RPMI8226 (cell line): ENCODE measurements around the gene MCM5.

Experiments used
- DNase-seq: peaks from one replicate; pipeline ENCODE4 v3.0.0-alpha.2; 2015

MCM5 gene

DNA sequence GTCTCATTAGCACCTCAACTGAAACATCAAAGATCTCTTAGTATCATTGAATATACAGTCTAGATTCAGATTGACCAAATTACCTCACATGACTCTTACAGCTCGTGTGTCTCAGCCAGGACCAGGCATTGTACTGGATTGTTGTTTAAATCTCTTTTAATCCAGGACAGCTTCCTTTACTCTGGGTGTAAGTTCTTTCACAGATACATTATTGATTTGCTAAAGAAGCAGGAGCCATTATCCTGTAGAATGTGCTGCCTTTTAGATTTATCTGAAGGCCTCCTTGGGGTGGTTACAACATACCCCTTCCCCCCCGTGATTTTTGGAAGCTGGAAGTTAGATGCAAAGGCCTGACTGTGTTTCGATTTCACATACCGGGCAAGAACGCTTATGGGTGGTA lies 4.2 kb downstream of the MCM5 start:
- no peak for DNase-seq

DNA sequence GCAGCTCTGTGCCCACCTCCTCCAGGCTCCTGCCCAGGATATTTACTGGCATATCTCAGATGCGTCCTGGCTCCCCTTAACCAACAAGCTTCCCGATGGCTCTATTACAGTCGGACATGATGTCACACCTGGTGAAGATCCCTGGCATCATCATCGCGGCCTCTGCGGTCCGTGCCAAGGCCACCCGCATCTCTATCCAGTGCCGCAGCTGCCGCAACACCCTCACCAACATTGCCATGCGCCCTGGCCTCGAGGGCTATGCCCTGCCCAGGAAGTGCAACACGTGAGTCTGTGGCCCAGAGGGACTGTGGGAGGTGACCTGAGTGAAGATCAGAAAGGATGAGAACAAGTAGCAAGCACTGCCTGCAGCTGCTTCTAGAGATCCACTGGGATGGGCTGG lies 6.5 kb downstream of the MCM5 start:
- no peak for DNase-seq

GRCh38 chr22:35407362-35407761 lies 7.4 kb downstream of the MCM5 start:
- DNase-seq: no peak

- no peak for DNase-seq
Measured at GRCh38 chr22:35409783-35410662, 10.1 kb downstream of the MCM5 start.

GRCh38 chr22:35410663-35411034 lies 10.7 kb downstream of the MCM5 start:
- no peak for DNase-seq

DNA sequence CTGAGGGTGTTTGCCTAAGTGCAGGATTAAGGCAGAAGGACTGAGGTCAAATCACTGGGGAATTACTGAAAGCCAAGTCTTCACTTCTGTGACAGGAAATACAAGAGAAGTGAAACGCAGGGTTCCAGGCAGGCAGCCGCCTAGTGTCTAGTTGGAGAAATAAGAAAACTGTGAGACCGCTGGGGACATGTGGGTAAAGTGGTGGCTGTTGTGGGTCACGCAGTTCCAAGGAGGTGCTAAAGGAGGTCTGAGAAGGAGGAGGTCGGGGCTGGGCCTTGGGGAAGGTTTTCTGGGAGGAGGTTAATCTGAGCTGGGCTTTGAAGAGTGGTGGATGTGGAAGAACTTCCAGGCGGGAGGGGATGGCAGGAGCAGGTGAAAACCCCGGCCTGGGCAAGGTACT lies 11.2 kb downstream of the MCM5 start:
- no peak for DNase-seq

GRCh38 chr22:35413624-35414023 lies 13.7 kb downstream of the MCM5 start:
- no peak for DNase-seq

- no peak for DNase-seq
Measured at GRCh38 chr22:35417606-35418005, 17.7 kb downstream of the MCM5 start.

GRCh38 chr22:35418088-35418487 lies 18.1 kb downstream of the MCM5 start:
- no peak for DNase-seq

DNA sequence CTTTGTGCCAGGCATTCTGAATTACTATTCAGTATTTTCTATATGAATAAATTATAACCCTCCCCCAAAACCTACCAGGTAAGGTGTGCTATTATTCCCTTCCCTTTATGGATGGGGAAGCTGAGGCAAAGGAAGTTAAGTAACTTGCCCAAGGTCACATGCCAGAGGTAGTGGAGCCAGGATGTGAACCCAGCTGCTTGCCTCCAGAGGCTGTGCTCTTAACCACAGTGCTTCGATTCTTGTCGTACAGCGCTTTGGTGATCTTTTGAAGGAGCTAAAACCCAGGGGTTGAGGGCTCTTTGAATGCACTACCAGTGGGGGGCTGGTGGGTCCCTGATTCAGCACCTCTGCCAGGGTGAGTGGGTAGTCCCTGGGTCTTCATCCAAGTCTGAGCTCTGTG lies 18.8 kb downstream of the MCM5 start:
- no peak for DNase-seq

DNA sequence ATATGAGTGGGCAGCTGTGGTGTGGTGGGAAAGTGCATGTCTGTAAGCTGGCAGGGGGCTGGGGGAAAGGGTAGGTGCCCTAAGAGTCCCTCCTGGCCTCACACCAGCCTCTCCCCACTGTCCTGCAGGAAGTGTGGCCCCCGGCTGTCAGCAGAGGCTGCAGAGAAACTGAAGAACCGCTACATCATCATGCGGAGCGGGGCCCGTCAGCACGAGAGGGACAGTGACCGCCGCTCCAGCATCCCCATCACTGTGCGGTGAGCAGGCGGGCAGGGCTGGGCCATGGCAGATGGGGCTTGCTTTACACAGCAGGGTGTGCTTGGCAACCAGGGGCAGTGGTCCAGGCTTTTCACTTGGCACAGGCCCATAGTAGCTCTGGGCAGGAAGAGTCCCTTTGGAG lies 19.8 kb downstream of the MCM5 start:
- no peak for DNase-seq

DNA sequence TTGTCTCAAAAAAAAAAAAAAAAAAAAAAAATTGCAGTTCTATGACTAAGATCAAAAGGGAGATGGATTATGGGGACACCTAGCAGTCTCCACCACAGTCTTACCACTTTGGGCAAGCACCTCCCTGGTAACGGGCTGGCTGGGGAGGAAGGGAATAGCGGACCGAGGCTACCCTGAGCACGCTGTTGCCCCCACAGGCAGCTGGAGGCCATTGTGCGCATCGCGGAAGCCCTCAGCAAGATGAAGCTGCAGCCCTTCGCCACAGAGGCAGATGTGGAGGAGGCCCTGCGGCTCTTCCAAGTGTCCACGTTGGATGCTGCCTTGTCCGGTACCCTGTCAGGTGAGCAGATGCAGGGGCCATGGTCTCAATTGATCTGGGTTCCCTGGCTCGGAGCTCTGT lies 21.2 kb downstream of the MCM5 start:
- no peak for DNase-seq

- no peak for DNase-seq
Measured at GRCh38 chr22:35422145-35422544, 22.2 kb downstream of the MCM5 start.

- DNase-seq: no peak
Measured at GRCh38 chr22:35422936-35423335, 23.0 kb downstream of the MCM5 start.

DNA sequence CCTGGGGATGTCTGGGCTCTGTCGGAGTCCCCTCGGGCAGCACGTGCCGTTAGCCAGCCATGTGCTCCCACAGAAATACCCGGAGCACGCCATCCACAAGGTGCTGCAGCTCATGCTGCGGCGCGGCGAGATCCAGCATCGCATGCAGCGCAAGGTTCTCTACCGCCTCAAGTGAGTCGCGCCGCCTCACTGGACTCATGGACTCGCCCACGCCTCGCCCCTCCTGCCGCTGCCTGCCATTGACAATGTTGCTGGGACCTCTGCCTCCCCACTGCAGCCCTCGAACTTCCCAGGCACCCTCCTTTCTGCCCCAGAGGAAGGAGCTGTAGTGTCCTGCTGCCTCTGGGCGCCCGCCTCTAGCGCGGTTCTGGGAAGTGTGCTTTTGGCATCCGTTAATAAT lies 24.1 kb downstream of the MCM5 start:
- no peak for DNase-seq

DNA sequence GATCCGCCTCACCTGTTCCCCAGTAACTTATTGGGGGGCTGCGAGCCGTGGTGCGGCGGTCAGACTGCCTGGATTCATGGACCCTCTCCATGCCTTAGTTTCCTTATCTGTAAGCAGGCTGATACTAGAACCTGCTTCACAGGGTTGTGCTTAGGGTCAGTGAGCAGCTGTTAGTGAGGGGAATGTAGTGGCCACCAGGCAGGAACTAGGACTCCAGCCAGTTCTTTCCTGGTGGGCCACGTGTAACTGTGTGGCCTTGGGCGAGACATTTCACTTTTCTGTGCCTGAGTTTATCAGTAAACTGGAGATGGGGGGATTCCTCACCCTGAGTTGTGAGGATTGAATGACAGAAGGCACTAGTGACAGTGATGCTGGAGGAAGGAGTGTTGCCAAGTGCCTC lies 24.8 kb downstream of the MCM5 start:
- no peak for DNase-seq

DNA sequence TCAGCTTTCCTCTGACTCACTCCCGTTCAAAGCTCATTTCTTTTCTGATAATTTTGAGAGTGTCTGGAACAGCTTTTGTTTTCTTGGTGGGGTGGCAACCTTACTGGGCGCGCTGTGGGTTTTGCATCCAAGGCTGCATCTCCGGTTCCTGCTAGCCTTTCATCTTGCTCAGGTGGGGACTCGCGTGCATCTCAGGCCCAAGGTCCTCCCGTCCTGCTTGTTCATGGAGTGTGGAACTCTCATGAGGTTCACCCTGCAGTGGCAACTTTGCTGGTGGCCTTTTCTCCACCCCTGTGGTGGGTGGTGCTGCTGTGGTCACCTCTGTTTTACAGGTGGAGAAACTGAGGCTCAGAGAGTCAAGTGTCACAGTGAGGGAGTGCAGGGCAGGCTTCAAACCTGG lies 25.6 kb downstream of the MCM5 start:
- no peak for DNase-seq

- DNase-seq: no peak
Measured at GRCh38 chr22:35425971-35426800, 26.2 kb downstream of the MCM5 start.

DNA sequence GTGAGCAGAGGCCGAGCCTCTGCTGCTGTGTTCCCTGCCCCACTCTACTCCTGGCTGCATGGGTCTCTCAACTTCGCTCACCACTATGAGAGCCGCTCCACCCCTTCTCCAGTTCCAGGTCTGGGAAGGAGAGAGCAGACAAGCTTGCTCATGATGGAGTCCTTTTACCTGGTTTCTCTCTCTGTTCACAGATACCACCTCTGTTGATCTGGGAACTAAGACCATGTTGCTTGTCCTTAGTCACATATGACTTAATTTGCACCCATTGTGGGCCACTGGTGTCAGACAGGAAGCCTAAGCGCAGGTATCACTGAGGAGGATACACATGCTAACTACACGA lies 26.8 kb downstream of the MCM5 start:
- no peak for DNase-seq

DNA sequence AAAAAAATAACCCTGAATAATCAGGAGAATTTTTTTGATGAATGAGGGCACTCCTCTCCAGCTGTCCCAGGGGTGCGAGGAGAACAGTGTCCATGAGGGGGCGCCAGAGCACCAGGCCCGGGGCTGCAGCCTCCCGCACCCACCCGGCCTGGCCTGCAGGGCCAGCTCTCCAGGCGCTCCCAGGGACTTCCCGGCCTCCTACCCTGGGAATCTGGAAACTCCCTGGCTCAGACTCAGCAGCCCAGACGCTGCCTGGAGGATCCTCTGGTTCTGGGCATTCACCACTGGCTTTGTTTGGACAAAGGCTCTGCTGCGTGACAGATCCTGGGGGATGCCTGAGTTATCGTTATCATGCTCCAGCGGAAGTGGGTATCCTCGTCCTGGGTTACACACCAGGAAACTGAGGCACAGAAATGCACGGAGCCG lies 31.0 kb downstream of the MCM5 start:
- DNase-seq: peak; percentile 71

DNA sequence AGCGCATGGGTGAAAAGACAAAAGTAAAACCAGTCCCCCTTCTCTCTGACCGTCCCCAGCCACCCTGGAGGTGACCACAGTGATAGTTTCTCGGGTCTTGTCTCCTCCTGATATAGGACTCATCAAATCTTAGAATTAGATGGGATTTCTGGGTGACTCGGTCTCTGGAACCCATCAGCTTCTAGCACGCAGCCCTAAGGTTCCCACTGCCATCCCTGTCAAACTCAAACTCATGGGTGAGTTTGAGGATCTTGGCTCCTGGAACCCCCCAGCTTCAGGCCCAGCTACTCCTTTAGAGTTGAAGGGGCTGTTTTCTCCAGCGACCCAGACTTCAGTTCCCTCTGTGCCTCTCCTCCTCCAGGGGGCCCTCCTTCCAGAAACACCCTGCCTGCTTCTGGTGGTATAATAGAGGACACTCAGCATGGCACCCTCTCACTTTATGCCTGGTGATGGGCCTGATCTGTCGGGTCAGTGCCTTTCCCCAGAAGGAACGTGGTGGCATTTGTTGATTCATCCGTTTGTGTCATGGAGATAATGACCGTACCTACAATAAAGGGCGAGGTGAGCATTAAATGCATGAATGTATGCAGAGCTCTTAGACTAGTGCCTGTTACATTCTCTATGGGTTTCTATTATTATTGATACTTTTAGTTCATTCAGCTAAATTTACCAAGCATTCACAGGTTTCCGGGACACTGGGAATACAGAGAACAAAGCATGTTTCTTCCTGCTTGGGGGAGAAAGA lies 31.7 kb downstream of the MCM5 start:
- DNase-seq: no peak

GRCh38 chr22:35432228-35432905 lies 32.4 kb downstream of the MCM5 start:
- DNase-seq: no peak
